Activated CD4-positive, alpha-beta T cell treated with anti-CD3 and anti-CD28 coated beads, Interleukin-2, amount 50 U/mL, for 48 hours (primary cell): Measurements from ENCODE around the gene GFPT2.

ENCODE experiments used
- DNase-seq, 2 experiments: peaks; one replicate each; pipeline ENCODE4 v3.0.0-alpha.2; 2020

GFPT2 gene

GRCh38 chr5:180350711-180351465, 2.2 kb downstream of the GFPT2 start:
- DNase-seq = no peak

DNA sequence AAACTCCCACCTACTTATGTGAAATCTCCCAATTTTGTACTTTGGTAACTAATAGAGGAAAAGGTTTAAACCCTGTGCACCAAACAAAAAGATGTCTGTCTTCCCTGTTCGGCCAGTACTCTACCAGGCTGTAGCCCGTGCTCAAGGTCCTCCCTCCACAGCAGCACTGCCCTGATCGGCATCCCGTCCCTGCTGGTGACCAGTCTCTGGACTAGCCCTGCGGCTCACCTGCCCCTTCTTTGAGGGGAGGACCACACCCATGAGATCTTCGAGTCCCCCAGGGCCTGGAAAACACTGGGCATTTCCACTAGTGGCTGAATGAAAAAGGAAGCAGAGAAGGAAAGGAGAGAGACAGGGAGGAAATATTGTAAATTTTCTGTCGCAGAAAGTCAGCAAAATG, 2.8 kb downstream of the GFPT2 start:
- DNase-seq = no peak

GRCh38 chr5:180349391-180349790, 3.7 kb downstream of the GFPT2 start:
- no peak for DNase-seq

- DNase-seq = no peak
These were observed 4.8 kb downstream of the GFPT2 start for GRCh38 chr5:180348336-180348735.

GRCh38 chr5:180347702-180348101, 5.4 kb downstream of the GFPT2 start:
- no peak for DNase-seq

GRCh38 chr5:180346358-180346757, 6.8 kb downstream of the GFPT2 start:
- DNase-seq = no peak

DNA sequence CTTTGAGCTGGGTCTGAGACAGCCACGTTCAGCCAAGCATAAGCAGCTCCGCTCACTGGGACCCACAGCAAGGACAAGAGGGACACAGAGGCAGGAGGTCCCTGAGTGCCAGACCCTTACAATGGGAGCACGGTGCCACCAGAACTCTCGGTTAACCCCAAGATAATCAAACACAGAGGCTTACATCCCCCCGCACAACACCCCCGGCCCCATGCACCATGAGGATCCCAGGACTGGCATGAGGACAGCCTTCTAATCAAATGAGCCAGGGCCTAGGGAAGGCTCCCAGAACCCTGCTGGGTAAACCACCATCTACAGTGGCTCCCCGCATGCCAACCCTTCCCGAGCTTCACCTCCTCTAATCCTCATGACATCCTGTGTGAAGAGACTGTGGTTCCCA, 7.4 kb downstream of the GFPT2 start:
- no peak for DNase-seq

DNA sequence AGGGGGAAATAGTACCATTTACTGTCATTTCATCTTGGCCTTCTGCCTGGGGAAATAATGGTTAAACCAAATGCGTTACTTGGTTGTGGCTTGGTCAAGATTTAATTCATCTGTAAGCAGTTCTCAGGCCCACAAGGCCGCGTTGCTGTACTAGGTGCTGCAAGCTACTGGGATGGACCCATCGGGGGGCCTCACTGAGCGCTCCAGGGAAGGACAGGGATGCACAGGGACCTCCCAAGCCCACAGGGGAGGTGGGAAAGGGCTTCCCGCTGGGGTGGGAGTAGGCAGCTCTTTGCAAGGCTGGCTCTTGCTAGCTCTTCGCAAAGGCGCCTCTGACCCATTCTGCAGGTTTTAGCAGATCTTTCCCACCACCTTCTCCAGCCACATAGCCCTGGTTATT, 8.0 kb downstream of the GFPT2 start:
- DNase-seq = no peak

DNA sequence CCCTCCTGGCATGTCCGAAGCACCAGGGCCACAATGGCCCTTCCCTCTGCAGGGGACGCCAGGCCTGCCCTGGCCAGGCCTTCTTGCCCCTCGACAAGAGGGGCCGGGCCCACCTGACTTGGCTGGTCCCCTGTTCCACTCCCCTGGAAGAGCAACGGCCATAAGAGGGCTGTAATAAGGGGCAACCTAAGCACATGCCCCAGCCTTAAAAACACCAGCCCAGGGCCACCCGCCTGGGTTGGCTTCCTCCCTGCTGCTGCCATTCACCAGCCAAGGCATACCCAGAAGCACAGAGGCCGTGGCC, 8.5 kb downstream of the GFPT2 start:
- no peak for DNase-seq

GRCh38 chr5:180343831-180344695, 9.1 kb downstream of the GFPT2 start:
- no peak for DNase-seq

DNA sequence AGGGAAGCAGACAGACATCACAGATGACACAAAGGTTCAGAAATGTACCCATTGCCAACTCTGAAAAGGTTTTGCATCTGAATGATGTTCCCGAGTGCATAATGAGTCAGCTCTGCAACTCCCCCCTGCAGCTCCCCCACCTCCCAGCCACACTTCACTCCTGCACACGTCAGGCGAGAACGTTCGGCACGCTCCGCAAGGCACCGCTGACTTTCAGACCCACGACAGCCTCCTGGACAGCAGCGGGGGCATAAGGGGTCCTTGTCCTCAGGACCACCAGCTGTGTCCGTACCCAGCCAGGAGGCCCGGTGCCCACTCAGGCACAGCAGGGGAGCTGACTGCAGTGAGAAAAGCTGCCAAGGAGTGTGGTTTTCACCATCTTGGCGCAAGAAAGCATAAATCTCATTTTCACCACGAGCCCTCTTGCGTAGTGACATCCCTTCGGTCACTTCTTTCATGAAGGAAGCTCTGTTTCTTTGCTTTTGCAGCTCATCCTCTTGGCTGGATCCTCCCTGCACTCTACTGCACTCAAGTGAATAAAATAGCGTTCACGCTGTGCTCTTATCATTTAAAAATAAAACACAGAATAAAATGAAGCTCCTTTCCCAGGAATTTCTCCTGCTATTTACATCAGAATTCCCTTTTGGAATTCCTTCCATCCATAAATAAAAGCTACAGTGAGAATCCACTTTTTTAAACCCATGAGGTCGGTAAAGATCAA, 9.9 kb downstream of the GFPT2 start:
- no peak for DNase-seq

GRCh38 chr5:180341595-180341994, 11.5 kb downstream of the GFPT2 start:
- no peak for DNase-seq

DNA sequence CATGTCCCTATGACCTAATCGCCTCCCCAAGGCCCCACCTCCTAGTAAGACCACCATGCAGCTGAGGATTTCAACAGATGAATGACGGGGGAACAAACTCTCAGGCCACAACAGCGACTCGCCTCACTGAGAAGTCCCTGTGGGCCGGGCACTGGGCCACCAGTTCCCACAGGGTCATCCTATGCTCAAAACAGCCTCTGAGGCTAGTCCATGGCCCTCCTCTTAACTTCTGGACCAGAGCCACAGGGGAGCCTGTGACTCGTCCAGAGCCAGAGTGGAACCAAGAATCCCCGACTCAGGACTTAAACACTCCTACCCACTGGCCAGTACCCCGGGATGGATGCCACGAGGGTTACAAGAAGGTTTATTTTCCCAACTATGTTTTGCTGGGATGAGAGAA, 12.3 kb downstream of the GFPT2 start:
- DNase-seq = no peak

- no peak for DNase-seq
These were observed 13.5 kb downstream of the GFPT2 start for GRCh38 chr5:180339583-180340183.

DNA sequence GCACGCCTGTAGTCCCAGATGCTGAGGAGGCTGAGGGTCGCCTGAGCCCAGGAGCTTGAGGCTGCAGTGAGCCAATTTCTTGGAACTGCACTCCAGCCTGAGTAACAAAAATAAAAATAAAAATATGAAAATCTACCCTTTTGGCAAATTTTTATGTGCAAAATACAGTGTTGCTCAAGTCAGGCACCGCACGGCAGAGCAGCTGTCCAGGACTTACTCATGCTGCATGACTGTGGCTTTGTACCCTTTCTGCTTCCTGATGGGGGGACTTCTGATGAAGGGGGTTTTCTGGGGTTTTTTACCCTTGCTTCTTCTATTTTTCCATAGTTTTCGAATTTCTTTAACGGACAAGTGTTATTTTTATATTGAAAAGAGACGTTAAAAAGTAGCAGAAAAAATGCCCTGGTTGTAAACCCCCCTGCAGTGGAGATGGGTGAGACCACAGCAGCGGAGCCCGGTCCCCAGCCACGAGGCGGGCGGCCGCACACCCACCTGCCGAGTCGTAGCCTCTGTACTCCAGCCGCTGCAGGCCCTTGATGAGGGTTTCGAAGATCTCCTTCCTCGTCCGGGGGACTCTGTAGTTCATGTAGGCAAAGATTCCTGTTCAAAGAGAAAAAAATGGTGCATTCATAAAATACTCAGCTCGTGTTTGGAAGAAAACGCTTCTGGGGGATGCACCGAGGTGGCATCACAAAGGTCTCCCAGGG, 15.0 kb downstream of the GFPT2 start:
- no peak for DNase-seq

DNA sequence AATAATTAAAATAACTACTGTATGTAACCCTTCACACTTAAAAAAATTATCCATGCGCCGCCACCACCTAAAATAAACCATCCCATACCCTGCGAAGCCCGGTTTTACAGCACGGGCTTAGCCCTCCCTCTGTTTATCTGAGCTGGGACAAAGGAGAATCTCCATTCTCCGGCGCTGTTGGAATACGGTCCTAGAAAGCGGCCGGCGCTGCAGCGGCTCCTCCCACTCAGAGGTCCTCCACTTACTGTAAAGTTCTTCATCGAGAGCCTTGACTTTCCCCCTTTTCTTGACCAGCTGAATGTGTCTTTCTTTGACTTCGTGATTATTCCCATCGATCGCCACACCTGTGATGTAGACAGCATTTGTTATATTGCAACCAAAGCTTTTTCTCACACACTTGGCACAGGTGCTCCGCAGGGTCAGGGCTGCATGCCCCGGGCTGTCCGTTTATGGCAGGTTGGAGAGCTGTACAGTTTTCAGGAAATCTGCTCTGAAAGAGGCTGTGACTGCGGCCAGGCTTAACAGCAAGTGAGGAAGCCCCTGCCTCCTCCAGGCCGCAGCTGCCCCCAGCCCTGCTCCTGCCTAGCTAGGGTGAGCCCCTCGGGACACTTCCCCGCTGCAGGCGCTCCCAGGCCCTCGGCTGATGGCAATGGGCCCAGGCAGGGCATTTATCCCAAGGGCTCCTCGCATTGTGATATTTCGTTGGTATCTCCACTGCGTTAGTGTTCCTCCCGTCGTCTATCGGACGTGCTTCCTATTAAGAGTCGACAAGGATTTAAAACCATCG, 16.7 kb downstream of the GFPT2 start:
- DNase-seq = no peak

GRCh38 chr5:180335614-180336233, 17.4 kb downstream of the GFPT2 start:
- DNase-seq = no peak

GRCh38 chr5:180334751-180335613, 18.2 kb downstream of the GFPT2 start:
- no peak for DNase-seq

GRCh38 chr5:180334176-180334575, 19.0 kb downstream of the GFPT2 start:
- no peak for DNase-seq

GRCh38 chr5:180333661-180334060, 19.5 kb downstream of the GFPT2 start:
- DNase-seq = no peak
